SK-N-SH (cell line): Measurements from ENCODE around the gene PSMB1. TPM values are rescaled to one million over a fixed set of nuclear protein-coding genes. Genes with fewer than 3 reads are reported as not detected.

Experiments
- CTCF ChIA-PET: fragments of 300-600, 350-600 bp; formaldehyde crosslinking; extraction: SDS; loops from one replicate; lab custom pipeline; 2021; lab: Yijun Ruan, JAX
- POLR2A ChIA-PET: fragments of 350-600 bp; sonication (Branson Sonifier 250); formaldehyde crosslinking; extraction: SDS; loops from one replicate; lab custom pipeline; 2020; ENCODE audit warnings: antibody characterized with exemption, inconsistent platforms; lab: Yijun Ruan, JAX
- DNase-seq: peaks from one replicate; pipeline ENCODE4 v3.0.0; 2012
- H2AFZ ChIP-seq: fragments of 200-600 bp; sonication (generic); 2 replicates; pipeline ENCODE4 v1.8.1; 2016; ENCODE audit warnings: antibody characterized with exemption, mild to moderate bottlenecking, low read depth
- H3F3A ChIP-seq: fragments of 200-600 bp; sonication (generic); replicated peaks from 2 replicates; pipeline ENCODE3; 2016; ENCODE audit warnings: antibody characterized with exemption, mild to moderate bottlenecking; ENCODE audit not compliant: insufficient read depth
- H3K27ac ChIP-seq, 2 experiments: fragments of 200-500 bp in 1 of 2; fragments of 200-600 bp in 1 of 2; sonication (Bioruptor generic) in 1 of 2; sonication (generic), shearing (Covaris generic) in 1 of 2; 2 replicates each; pipeline versions ENCODE4 v1.5.1 to v1.6.1; 2014 to 2016; ENCODE audit warnings: low read depth in 2 of 2, inconsistent platforms in 1 of 2, low read length in 1 of 2, mild to moderate bottlenecking in 1 of 2, mixed read lengths in 1 of 2
- H3K27me3 ChIP-seq: fragments of 200-600 bp; sonication (generic), shearing (Covaris generic); 2 replicates; pipeline ENCODE4 v1.6.1; 2016; ENCODE audit warnings: mixed run types; ENCODE audit not compliant: insufficient read depth
- H3K36me3 ChIP-seq, 2 experiments: fragments of 200-500 bp in 1 of 2; fragments of 200-600 bp in 1 of 2; sonication (Bioruptor generic) in 1 of 2; sonication (generic) in 1 of 2; replicated peaks in 1 of 2; 2 replicates each; pipeline versions ENCODE3 to v1.5.1; 2014 to 2016; ENCODE audit warnings: low read length in 1 of 2, mild to moderate bottlenecking in 1 of 2; ENCODE audit not compliant: insufficient read depth in 2 of 2, control insufficient read depth in 1 of 2
- H3K4me1 ChIP-seq, 2 experiments: fragments of 200-500 bp in 1 of 2; fragments of 200-600 bp in 1 of 2; sonication (Bioruptor generic) in 1 of 2; sonication (generic), shearing (Covaris generic) in 1 of 2; 2 replicates each; pipeline versions ENCODE4 v1.5.1 to v1.6.1; 2014 to 2016; ENCODE audit warnings: low read depth in 1 of 2, low read length in 1 of 2, mixed run types in 1 of 2; ENCODE audit not compliant: insufficient read depth in 2 of 2, control insufficient read depth in 1 of 2
- H3K4me2 ChIP-seq: fragments of 200-600 bp; sonication (generic), shearing (Covaris generic); 2 replicates; pipeline ENCODE4 v1.6.1; 2017; ENCODE audit warnings: mixed run types
- H3K4me3 ChIP-seq, 2 experiments: fragments of 200-500 bp in 1 of 2; fragments of 200-600 bp in 1 of 2; sonication (Bioruptor generic) in 1 of 2; sonication (generic), shearing (Covaris generic) in 1 of 2; 2 replicates each; pipeline versions ENCODE4 v1.5.1 to v1.8.1; 2014 to 2016; ENCODE audit warnings: low read depth in 2 of 2, inconsistent platforms in 1 of 2, low read length in 1 of 2, mild to moderate bottlenecking in 1 of 2, mixed read lengths in 1 of 2, moderate library complexity in 1 of 2
- H3K79me2 ChIP-seq: fragments of 200-600 bp; sonication (generic); 2 replicates; pipeline ENCODE4 v1.8.1; 2017; ENCODE audit warnings: mild to moderate bottlenecking; ENCODE audit not compliant: insufficient read depth
- H3K9ac ChIP-seq: fragments of 200-600 bp; sonication (generic); 2 replicates; pipeline ENCODE4 v1.6.1; 2017; ENCODE audit warnings: mixed run types
- H3K9me2 ChIP-seq: fragments of 200-600 bp; sonication (generic); 2 replicates; pipeline ENCODE4 v1.6.1; 2017; ENCODE audit warnings: mixed run types
- H3K9me3 ChIP-seq: fragments of 200-600 bp; sonication (generic); 2 replicates; pipeline ENCODE4 v1.6.1; 2017; ENCODE audit warnings: mixed run types, mild to moderate bottlenecking, moderate library complexity
- H4K20me1 ChIP-seq: fragments of 200-600 bp; sonication (generic); 2 replicates; pipeline ENCODE4 v1.6.1; 2017; ENCODE audit warnings: mild to moderate bottlenecking, mixed run types; ENCODE audit not compliant: insufficient read depth
- ELF1 ChIP-seq: IDR thresholded peaks from 2 replicates; pipeline ENCODE4 v1.4.0; 2012
- FOSL2 ChIP-seq: IDR thresholded peaks from 2 replicates; pipeline ENCODE4 v1.4.0; 2012; ENCODE audit warnings: low read depth, mild to moderate bottlenecking, moderate library complexity, borderline replicate concordance
- FOXJ3 ChIP-seq: sonication (generic); formaldehyde crosslinking; IDR thresholded peaks from 2 replicates; pipeline ENCODE4 v1.5.1; 2020; ENCODE audit warnings: mild to moderate bottlenecking, missing genetic modification reagents
- IRF3 ChIP-seq: fragments of 150-350 bp; IDR thresholded peaks from 2 replicates; pipeline ENCODE4 v1.6.1; 2016; ENCODE audit warnings: mild to moderate bottlenecking, low read depth, low read length
- MXI1 ChIP-seq: IDR thresholded peaks from 2 replicates; pipeline ENCODE4 v1.6.1; 2012; ENCODE audit warnings: mild to moderate bottlenecking, low read depth, low read length, improper control_type of control experiment
- NFIC ChIP-seq: IDR thresholded peaks from 2 replicates; pipeline ENCODE4 v1.4.0; 2012; ENCODE audit warnings: borderline replicate concordance
- POLR2AphosphoS5 ChIP-seq: IDR thresholded peaks from 2 replicates; pipeline ENCODE4 v1.6.1; 2012; ENCODE audit warnings: low read depth, low read length
- REST ChIP-seq: IDR thresholded peaks from 2 replicates; pipeline ENCODE4 v1.6.1; 2012; ENCODE audit warnings: mild to moderate bottlenecking, low read depth, low read length, moderate library complexity
- SIN3A ChIP-seq: IDR thresholded peaks from 2 replicates; pipeline ENCODE4 v1.6.1; 2012; ENCODE audit warnings: low read depth, mild to moderate bottlenecking, low read length, moderate library complexity, borderline replicate concordance
- TAF1 ChIP-seq: IDR thresholded peaks from 2 replicates; pipeline ENCODE4 v1.6.1; 2012; ENCODE audit warnings: low read depth, mild to moderate bottlenecking, low read length, moderate library complexity, borderline replicate concordance
- TCF12 ChIP-seq: IDR thresholded peaks from 2 replicates; pipeline ENCODE4 v1.4.0; 2012
- USF1 ChIP-seq: IDR thresholded peaks from 2 replicates; pipeline ENCODE4 v1.4.0; 2012; ENCODE audit warnings: low read depth, borderline replicate concordance
- WGBS: methylation state at CpG from one replicate; pipeline ENCODE4 v1.1.6; 2017; ENCODE audit warnings: low lambda C conversion rate; 5-methylcytosine and 5-hydroxymethylcytosine counted together
- polyA plus RNA-seq, 3 experiments: library from polyadenylated mRNA; depleted of rRNA; stranded (reverse); fragments of >200 nt; gene quantifications; 2 replicates each; pipeline ENCODE4 v1.2.3, GENCODE V29; 2012
- TF ChIP-seq, protein P1 (sequence below): IDR thresholded peaks from 2 replicates; pipeline ENCODE4; 2012
- TF ChIP-seq, protein P2 (sequence below): fragments of 200-600 bp; sonication (generic); IDR thresholded peaks from 2 replicates; pipeline ENCODE4 v1.6.1; 2017; ENCODE audit warnings: antibody characterized with exemption, mild to moderate bottlenecking, moderate library complexity

The PSMB1 gene
- polyA plus RNA-seq, 1 of the 3 experiments (the other 2 are of a cell fraction) = 588 TPM

GRCh38 chr6:170561555-170561954 is 8.4 kb upstream of the PSMB1 start:
- H3K79me2 ChIP-seq = peaks cover 77% of the 10 kb centered on the region
- H3K4me2 ChIP-seq = no peak overlapping the region
- no peak overlapping the region for H2AFZ ChIP-seq
- peaks cover 7% of the 10 kb centered on the region for H3F3A ChIP-seq
- no peak overlapping the region for H3K4me3 ChIP-seq
- H3K9ac ChIP-seq = no peak overlapping the region
- no peaks in the 10 kb centered on the region for H3K27me3 ChIP-seq
- H3K9me2 ChIP-seq = no peaks in the 10 kb centered on the region
- no peak for TF ChIP-seq SIN3A
- no peak for TF ChIP-seq TCF12
- TF ChIP-seq, protein P1, sequence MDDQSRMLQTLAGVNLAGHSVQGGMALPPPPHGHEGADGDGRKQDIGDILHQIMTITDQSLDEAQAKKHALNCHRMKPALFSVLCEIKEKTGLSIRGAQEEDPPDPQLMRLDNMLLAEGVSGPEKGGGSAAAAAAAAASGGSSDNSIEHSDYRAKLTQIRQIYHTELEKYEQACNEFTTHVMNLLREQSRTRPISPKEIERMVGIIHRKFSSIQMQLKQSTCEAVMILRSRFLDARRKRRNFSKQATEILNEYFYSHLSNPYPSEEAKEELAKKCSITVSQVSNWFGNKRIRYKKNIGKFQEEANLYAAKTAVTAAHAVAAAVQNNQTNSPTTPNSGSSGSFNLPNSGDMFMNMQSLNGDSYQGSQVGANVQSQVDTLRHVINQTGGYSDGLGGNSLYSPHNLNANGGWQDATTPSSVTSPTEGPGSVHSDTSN = no peak
- TF ChIP-seq, protein P2, sequence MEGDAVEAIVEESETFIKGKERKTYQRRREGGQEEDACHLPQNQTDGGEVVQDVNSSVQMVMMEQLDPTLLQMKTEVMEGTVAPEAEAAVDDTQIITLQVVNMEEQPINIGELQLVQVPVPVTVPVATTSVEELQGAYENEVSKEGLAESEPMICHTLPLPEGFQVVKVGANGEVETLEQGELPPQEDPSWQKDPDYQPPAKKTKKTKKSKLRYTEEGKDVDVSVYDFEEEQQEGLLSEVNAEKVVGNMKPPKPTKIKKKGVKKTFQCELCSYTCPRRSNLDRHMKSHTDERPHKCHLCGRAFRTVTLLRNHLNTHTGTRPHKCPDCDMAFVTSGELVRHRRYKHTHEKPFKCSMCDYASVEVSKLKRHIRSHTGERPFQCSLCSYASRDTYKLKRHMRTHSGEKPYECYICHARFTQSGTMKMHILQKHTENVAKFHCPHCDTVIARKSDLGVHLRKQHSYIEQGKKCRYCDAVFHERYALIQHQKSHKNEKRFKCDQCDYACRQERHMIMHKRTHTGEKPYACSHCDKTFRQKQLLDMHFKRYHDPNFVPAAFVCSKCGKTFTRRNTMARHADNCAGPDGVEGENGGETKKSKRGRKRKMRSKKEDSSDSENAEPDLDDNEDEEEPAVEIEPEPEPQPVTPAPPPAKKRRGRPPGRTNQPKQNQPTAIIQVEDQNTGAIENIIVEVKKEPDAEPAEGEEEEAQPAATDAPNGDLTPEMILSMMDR = no peak
- TF ChIP-seq USF1 = no peak
- TF ChIP-seq ELF1 = no peak
- no peak for TF ChIP-seq MXI1
- no peak for TF ChIP-seq NFIC
- TF ChIP-seq POLR2AphosphoS5 = no peak
- TF ChIP-seq IRF3 = no peak
- no peak for TF ChIP-seq FOXJ3
- no peak for TF ChIP-seq REST
- no peak for TF ChIP-seq TAF1
- TF ChIP-seq FOSL2 = no peak
- POLR2A ChIA-PET = interaction anchor here (1.6 kb wide), 1 partner anchor 23 kb away, joined by 5 read pairs; the partner anchor contains the start of gene PDCD2
- H3K9me3 ChIP-seq = no peaks in the 10 kb centered on the region
- CTCF ChIA-PET = interaction anchor here (1.7 kb wide), 1 partner anchor 13 kb away, joined by 3 read pairs; no protein-coding TSS in a partner anchor
- DNase-seq = no peak
- 97% methylated on average over 4 of the region's 4 CpGs for WGBS
- H3K27ac ChIP-seq = no peak overlapping the region
- no peaks in the 10 kb centered on the region; a peak in 1 of 4 replicates for H3K4me1 ChIP-seq
- H3K36me3 ChIP-seq = peaks cover 61 to 78% of the 10 kb centered on the region in 2 experiments
- H4K20me1 ChIP-seq = no peaks in the 10 kb centered on the region
